HEK293 (cell line): ENCODE data around the gene SPIB.
A peak's percentile ranks its signal among the peaks of the same experiment; 100 is the strongest.

Experiments
- CTCF ChIA-PET: fragments of 350-600 bp; formaldehyde crosslinking; extraction: SDS; loops from one replicate; lab custom pipeline; 2021; ENCODE audit warnings: antibody characterized with exemption; lab: Yijun Ruan, JAX
- POLR2A ChIA-PET: fragments of 300-600 bp; formaldehyde crosslinking; extraction: SDS; loops from one replicate; lab custom pipeline; 2020; ENCODE audit warnings: antibody characterized with exemption, inconsistent platforms; lab: Yijun Ruan, JAX
- H3K27ac ChIP-seq: fragments of 200-500 bp; sonication (Bioruptor generic); 2 replicates; pipeline ENCODE4 v1.5.1; 2014; ENCODE audit warnings: low read depth, low read length, control low read depth, inconsistent platforms; ENCODE audit errors: extremely low read depth
- H3K36me3 ChIP-seq, 2 experiments: fragments of 200-500 bp in 1 of 2; sonication (Bioruptor generic) in 1 of 2; 1 replicate in 1 of 2; 2 replicates in 1 of 2; pipeline ENCODE4 v1.5.1; 2014 to 2017; ENCODE audit warnings: inconsistent platforms in 2 of 2, low read length in 2 of 2; ENCODE audit not compliant: control insufficient read depth in 2 of 2, insufficient read depth in 1 of 2
- H3K4me1 ChIP-seq: fragments of 200-500 bp; sonication (Bioruptor generic); 2 replicates; pipeline ENCODE4 v1.5.1; 2014; ENCODE audit warnings: mild to moderate bottlenecking, low read length, inconsistent platforms; ENCODE audit not compliant: control insufficient read depth, insufficient read depth
- H3K4me3 ChIP-seq: 2 replicates; pipeline ENCODE4 v1.5.1; 2011; ENCODE audit warnings: low read depth, mild to moderate bottlenecking, control low read depth, low read length, moderate library complexity
- H3K9me3 ChIP-seq: fragments of 200-500 bp; sonication (Bioruptor generic); 2 replicates; pipeline ENCODE4 v1.5.1; 2014; ENCODE audit warnings: low read depth, low read length, inconsistent platforms; ENCODE audit not compliant: control insufficient read depth, insufficient read depth
- EGR2 ChIP-seq: fragments of 450-650 bp; formaldehyde crosslinking; IDR thresholded peaks from 2 replicates; pipeline ENCODE4 v1.5.1; 2016; ENCODE audit warnings: low read depth, missing biosample characterization, missing genetic modification characterization
- KLF9 ChIP-seq: fragments of 450-650 bp; formaldehyde crosslinking; IDR thresholded peaks from 2 replicates; pipeline ENCODE4 v1.5.1; 2016; ENCODE audit warnings: missing biosample characterization, missing genetic modification characterization, low read depth
- MEIS1 ChIP-seq: sonication (generic); formaldehyde crosslinking; IDR thresholded peaks from 2 replicates; pipeline ENCODE4 v1.8.1; 2022; ENCODE audit warnings: missing genetic modification reagents, mild to moderate bottlenecking, borderline replicate concordance
- PRDM1 ChIP-seq: fragments of 450-650 bp; formaldehyde crosslinking; IDR thresholded peaks from 2 replicates; pipeline ENCODE4; 2016; ENCODE audit warnings: missing biosample characterization, missing genetic modification characterization
- REPIN1 ChIP-seq: fragments of 450-650 bp; formaldehyde crosslinking; IDR thresholded peaks from 2 replicates; pipeline ENCODE4 v1.5.1; 2017; ENCODE audit warnings: missing biosample characterization, missing genetic modification characterization, low read depth
- ZBTB17 ChIP-seq: fragments of 450-650 bp; formaldehyde crosslinking; IDR thresholded peaks from 2 replicates; pipeline ENCODE4 v1.5.1; 2016; ENCODE audit warnings: missing biosample characterization, missing genetic modification characterization
- ZNF114 ChIP-seq: fragments of 450-650 bp; formaldehyde crosslinking; IDR thresholded peaks from 2 replicates; pipeline ENCODE4 v1.5.0; 2017; ENCODE audit warnings: missing biosample characterization, missing genetic modification characterization
- ZNF239 ChIP-seq: fragments of 450-650 bp; formaldehyde crosslinking; IDR thresholded peaks from 2 replicates; pipeline ENCODE4 v1.5.1; 2016; ENCODE audit warnings: missing biosample characterization, missing genetic modification characterization
- ZNF266 ChIP-seq: fragments of 450-650 bp; formaldehyde crosslinking; IDR thresholded peaks from 2 replicates; pipeline ENCODE4 v1.5.1; 2016; ENCODE audit warnings: missing biosample characterization, missing genetic modification characterization, low read depth
- ZNF311 ChIP-seq: fragments of 450-650 bp; formaldehyde crosslinking; IDR thresholded peaks from 2 replicates; pipeline ENCODE4 v1.5.1; 2017; ENCODE audit warnings: missing biosample characterization, missing genetic modification characterization, borderline replicate concordance
- ZNF335 ChIP-seq: fragments of 450-650 bp; formaldehyde crosslinking; conservative IDR thresholded peaks from 2 replicates; pipeline ENCODE4 v1.5.1; 2016; ENCODE audit warnings: missing biosample characterization, missing genetic modification characterization
- ZNF37A ChIP-seq: fragments of 450-650 bp; IDR thresholded peaks from 2 replicates; pipeline ENCODE4 v1.5.1; 2018; ENCODE audit warnings: missing biosample characterization, missing genetic modification characterization
- ZNF530 ChIP-seq: fragments of 450-650 bp; formaldehyde crosslinking; IDR thresholded peaks from 2 replicates; pipeline ENCODE4 v1.5.1; 2016; ENCODE audit warnings: low read depth, missing biosample characterization, missing genetic modification characterization
- ZNF560 ChIP-seq: fragments of 450-650 bp; formaldehyde crosslinking; IDR thresholded peaks from 2 replicates; pipeline ENCODE4 v1.5.1; 2017; ENCODE audit warnings: missing biosample characterization, missing genetic modification characterization, borderline replicate concordance
- ZNF585B ChIP-seq: fragments of 450-650 bp; formaldehyde crosslinking; IDR thresholded peaks from 2 replicates; pipeline ENCODE4 v1.5.1; 2016; ENCODE audit warnings: missing biosample characterization, missing genetic modification characterization
- ZNF707 ChIP-seq: fragments of 450-650 bp; formaldehyde crosslinking; IDR thresholded peaks from 2 replicates; pipeline ENCODE4 v1.5.1; 2016; ENCODE audit warnings: missing biosample characterization, missing genetic modification characterization
- ZNF785 ChIP-seq: fragments of 450-650 bp; formaldehyde crosslinking; IDR thresholded peaks from 2 replicates; pipeline ENCODE4 v1.5.1; 2016; ENCODE audit warnings: missing biosample characterization, missing genetic modification characterization
- ZNF792 ChIP-seq: fragments of 450-650 bp; formaldehyde crosslinking; IDR thresholded peaks from 2 replicates; pipeline ENCODE4 v1.5.1; 2016; ENCODE audit warnings: missing biosample characterization, missing genetic modification characterization
- TF ChIP-seq, protein P1 (sequence below): fragments of 450-650 bp; formaldehyde crosslinking; IDR thresholded peaks from 2 replicates; pipeline ENCODE4 v1.5.1; 2016; ENCODE audit warnings: missing biosample characterization, missing genetic modification characterization
- TF ChIP-seq, protein P2 (sequence below): fragments of 450-650 bp; formaldehyde crosslinking; IDR thresholded peaks from 2 replicates; pipeline ENCODE4 v1.5.1; 2017; ENCODE audit warnings: missing biosample characterization, missing genetic modification characterization
- TF ChIP-seq, protein P3 (sequence below): fragments of 450-650 bp; formaldehyde crosslinking; IDR thresholded peaks from 2 replicates; pipeline ENCODE4 v1.5.1; 2016; ENCODE audit warnings: missing biosample characterization, missing genetic modification characterization

Gene SPIB

DNA sequence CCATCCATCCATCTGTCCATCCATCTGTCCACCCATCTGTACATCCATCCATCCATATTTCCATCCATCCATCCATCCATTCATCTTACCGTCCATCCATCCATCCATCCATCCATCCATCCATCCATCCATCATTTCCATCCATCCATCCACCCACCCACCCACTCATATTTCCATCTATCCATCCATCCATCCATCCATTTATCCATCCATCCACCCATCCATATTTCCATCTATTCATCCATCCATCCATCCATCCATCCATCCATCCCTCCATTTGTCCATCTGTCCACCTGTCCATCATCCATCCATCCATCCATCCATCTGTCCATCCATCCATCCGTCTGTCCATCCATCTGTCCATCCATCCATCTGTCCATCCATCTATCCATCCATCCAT lies 37.3 kb downstream of the SPIB start (continued):
- no peak for TF ChIP-seq MEIS1 (CRISPR knock-in tag)
- no peak for TF ChIP-seq ZNF585B (tag by site-specific recombination)
- TF ChIP-seq REPIN1 (tag by site-specific recombination) = no peak
- TF ChIP-seq EGR2 = 0 out of 2 replicates have a peak, but pooled peaks have one; percentile 39
- no peak for TF ChIP-seq ZNF792 (tag by site-specific recombination)
- no peak for TF ChIP-seq ZNF266 (tag by site-specific recombination)
- no peak for TF ChIP-seq ZNF707 (tag by site-specific recombination)
- peak; percentile 97 for TF ChIP-seq ZBTB17 (tag by site-specific recombination)
- TF ChIP-seq KLF9 = no peak
- TF ChIP-seq, protein P1, sequence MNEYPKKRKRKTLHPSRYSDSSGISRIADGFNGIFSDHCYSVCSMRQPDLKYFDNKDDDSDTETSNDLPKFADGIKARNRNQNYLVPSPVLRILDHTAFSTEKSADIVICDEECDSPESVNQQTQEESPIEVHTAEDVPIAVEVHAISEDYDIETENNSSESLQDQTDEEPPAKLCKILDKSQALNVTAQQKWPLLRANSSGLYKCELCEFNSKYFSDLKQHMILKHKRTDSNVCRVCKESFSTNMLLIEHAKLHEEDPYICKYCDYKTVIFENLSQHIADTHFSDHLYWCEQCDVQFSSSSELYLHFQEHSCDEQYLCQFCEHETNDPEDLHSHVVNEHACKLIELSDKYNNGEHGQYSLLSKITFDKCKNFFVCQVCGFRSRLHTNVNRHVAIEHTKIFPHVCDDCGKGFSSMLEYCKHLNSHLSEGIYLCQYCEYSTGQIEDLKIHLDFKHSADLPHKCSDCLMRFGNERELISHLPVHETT = no peak
- peak; percentile 56; the same call in 1 of the 2 replicates for TF ChIP-seq ZNF785 (tag by site-specific recombination)
- TF ChIP-seq ZNF114 (tag by site-specific recombination) = peak; percentile 72; the same call in 1 of the 2 replicates
- no peak for TF ChIP-seq ZNF530 (tag by site-specific recombination)
- TF ChIP-seq, protein P2, sequence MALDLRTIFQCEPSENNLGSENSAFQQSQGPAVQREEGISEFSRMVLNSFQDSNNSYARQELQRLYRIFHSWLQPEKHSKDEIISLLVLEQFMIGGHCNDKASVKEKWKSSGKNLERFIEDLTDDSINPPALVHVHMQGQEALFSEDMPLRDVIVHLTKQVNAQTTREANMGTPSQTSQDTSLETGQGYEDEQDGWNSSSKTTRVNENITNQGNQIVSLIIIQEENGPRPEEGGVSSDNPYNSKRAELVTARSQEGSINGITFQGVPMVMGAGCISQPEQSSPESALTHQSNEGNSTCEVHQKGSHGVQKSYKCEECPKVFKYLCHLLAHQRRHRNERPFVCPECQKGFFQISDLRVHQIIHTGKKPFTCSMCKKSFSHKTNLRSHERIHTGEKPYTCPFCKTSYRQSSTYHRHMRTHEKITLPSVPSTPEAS = no peak
- TF ChIP-seq ZNF311 = 0 out of 2 replicates have a peak, but pooled peaks have one; percentile 38

DNA sequence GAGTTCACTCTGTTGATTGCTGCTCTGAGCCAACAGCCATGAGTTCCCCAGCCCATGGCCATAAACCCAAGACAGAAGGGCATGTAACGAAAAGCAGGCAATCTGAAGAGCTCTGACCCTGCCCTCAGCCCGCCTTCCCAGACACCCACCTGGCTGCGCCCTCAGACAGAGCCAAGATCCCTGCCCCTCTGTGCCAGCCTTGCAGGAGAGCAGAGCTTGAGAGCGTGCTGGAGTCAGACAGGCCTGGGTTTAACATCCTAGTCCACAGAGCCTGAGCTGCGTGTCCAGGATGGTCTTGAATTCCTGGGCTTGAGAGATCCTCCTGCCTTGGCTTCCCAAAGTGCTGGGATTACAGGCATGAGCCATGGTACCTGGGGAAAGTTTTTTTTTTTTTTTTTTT lies 38.6 kb downstream of the SPIB start:
- POLR2A ChIA-PET = interaction anchor here (0.6 kb wide), 1 partner anchor 334 kb away, joined by 4 read pairs; no protein-coding TSS in a partner anchor
- no peaks in the 10 kb centered on the region for H3K4me1 ChIP-seq
- no peak overlapping the region for H3K4me3 ChIP-seq
- no peaks in the 10 kb centered on the region for H3K36me3 ChIP-seq
- no peaks in the 10 kb centered on the region for H3K9me3 ChIP-seq
- no peak overlapping the region for H3K27ac ChIP-seq
- CTCF ChIA-PET = interaction anchor here (0.6 to 0.7 kb wide), 2 partner anchors 9 to 216 kb away, joined by 3 read pairs; no protein-coding TSS in a partner anchor
- no peak for TF ChIP-seq ZNF239 (tag by site-specific recombination)
- TF ChIP-seq, protein P3, sequence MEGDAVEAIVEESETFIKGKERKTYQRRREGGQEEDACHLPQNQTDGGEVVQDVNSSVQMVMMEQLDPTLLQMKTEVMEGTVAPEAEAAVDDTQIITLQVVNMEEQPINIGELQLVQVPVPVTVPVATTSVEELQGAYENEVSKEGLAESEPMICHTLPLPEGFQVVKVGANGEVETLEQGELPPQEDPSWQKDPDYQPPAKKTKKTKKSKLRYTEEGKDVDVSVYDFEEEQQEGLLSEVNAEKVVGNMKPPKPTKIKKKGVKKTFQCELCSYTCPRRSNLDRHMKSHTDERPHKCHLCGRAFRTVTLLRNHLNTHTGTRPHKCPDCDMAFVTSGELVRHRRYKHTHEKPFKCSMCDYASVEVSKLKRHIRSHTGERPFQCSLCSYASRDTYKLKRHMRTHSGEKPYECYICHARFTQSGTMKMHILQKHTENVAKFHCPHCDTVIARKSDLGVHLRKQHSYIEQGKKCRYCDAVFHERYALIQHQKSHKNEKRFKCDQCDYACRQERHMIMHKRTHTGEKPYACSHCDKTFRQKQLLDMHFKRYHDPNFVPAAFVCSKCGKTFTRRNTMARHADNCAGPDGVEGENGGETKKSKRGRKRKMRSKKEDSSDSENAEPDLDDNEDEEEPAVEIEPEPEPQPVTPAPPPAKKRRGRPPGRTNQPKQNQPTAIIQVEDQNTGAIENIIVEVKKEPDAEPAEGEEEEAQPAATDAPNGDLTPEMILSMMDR = no peak
- no peak for TF ChIP-seq ZNF37A (tag by site-specific recombination)
- TF ChIP-seq ZNF560 (tag by site-specific recombination) = no peak
- no peak for TF ChIP-seq PRDM1 (tag by site-specific recombination)
- no peak for TF ChIP-seq ZNF266 (tag by site-specific recombination)
- TF ChIP-seq ZNF335 (tag by site-specific recombination) = no peak
